ENCODE data around the gene RTL10.
"Not testable (repeated sequence)": the region's sequence is repeated elsewhere in the genome, so short reads cannot be mapped to it uniquely, and the experiment has no call there.

RTL10 gene

DNA sequence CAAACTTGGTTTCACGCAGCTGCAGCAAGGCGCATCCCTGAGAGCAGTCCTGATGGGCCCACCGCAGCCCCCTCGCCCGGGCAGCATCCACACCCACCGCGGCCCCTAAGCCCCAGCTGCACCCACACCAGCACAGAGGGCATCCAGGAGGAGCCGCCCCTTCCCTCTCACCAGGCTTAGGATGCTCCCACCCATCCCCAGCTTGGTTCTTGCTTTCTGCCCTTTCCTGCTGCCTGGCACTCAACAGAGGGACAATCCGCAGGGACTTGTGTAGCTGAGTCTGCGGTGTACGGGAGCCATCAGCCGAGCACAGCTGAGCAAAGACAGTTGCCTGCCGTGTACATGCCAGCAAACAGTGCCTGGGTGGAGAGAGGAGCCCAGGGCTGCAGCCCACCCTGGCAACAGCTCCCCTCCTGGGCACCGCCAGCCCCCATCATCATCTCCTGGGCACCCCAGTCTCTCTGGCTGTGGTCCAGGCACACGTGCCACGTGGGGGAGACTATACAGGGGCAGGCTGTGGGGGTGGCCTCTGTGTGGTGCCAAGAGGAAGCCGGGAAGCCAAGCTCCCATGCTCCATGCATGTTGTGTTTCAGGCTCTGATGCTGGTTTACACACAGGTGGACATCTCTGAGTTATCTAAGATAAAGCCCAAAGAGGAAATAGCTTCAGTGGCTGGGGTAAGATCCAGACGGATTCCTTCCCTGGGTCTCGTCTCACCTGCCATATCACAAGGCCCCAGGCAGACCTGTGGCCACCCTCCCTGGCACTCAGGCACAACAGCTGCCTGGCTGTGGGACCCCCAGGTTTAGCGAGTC lies 36.0 kb upstream of the RTL10 start:
- DNase-seq (ENCODE audit: insufficient read length, low spot score) (no peak), FAIRE-seq (no peak)

DNA sequence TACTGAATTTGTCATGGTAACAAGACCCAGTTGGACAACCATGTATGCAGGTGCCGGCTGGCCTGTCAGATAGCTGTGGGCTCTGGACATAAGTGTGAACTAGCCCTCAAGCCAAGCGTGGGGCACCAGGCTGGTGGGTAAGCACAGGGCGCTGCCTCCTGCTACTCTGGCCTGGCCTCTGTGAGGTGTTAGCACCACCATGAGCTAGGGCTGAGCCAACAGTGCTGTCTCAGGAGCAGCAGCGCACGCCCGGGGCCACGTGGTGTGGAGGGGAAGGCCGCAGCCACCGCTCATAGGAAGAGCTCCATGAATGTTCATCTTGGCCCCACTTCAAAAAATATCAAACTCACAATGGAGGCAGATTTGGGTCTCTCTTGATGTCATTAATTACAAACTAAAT lies 35.3 kb upstream of the RTL10 start:
- DNase-seq (ENCODE audit: insufficient read length, low spot score) (no peak), FAIRE-seq (no peak)

DNA sequence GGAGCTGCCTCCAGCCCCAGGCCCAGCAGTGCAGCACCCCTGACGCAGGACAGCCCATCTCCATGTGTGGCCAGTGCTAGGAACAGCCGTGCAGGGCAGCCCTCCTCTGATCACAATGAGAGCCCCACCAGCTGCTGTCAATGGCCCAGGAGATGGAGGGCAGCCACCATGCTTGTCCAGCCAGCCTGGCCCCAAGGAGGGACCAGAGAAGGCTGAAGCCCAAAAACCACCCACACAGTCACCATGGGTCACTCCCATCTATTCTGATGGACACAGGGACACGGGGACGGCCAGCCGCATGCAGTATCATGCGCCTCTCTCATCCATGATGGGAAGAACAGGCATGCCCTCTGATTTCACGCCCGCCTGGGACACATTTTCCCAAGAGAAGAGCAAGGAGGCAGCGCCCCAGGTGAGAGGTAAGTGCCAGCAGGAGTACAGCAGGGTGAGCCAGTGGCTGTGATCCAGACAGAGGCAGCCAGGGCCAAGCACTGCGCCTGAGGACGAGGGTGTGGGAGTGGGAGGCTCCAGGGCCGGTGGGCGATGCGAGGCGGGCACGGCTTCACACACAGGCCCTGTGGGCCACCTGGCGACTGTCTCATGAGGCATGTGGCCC lies 33.6 kb upstream of the RTL10 start:
- FAIRE-seq (no peak), DNase-seq (ENCODE audit: insufficient read length, low spot score) (no peak)

DNA sequence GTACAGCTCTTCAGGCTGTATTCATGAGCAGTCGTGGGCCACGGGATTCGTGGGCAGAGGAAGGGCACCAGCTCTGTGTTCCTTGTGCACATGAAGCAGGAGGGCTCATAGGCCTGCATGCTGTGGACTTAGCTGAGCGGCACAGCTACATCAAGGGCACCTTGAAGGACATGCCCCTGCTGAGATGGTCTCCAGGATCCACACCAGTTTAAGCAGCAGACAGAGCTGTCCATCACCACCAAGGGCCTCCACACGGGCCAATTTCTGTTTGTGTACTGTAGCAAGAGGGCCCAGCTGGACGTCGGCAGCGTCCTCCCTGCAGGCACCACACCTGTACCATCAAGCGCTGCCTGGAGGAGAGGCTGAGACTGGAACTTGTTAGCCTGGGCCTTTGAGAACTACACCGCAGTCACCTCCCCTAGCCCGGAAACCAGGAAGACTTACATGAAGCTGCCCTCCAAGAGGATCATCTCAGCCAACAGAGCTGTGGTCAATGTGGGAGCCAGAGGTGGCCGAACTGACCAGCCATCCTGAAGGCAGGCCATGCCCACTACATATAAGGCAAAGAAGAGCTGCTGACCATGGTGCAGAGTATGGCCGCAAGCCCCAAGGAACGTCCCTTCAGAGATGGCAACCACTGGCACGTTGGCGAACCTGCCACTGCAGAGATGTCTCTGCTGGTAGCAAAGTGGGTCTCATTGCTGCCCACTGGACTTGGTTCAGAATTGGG lies 32.7 kb upstream of the RTL10 start:
- no peak for DNase-seq (ENCODE audit: insufficient read length, low spot score)
- FAIRE-seq, result no peak

DNA sequence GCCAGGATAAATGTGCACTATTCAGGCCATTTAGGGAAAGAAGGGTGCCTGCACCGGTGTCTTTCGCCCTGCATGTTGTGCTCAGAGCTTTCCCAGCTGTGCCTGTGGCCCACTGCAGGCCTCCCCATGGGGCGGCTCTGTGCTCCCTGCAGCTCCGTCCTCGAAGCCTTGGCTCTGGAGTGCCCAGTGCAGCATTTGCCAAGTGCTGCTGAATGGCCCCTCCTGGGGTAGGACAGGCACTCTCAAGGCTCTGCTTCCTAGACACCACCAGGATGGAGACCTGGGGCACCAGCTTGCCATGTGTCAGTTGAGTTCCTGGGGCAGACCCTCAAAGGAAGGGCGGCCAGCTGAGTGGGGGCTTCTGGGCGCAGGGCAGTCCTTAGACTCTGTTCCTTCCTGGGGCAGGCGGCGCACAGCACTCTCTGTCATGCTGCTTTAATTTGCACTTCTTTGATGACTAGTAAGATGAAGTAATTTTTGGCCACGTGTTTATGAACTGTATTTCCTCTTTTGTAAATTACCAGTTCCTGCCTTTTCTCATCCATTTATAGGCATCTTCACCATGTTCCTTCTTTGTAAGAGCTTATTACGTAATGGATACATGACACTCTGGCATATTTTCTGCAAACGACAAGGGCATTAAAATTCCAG lies 32.1 kb upstream of the RTL10 start:
- no peak for FAIRE-seq

DNA sequence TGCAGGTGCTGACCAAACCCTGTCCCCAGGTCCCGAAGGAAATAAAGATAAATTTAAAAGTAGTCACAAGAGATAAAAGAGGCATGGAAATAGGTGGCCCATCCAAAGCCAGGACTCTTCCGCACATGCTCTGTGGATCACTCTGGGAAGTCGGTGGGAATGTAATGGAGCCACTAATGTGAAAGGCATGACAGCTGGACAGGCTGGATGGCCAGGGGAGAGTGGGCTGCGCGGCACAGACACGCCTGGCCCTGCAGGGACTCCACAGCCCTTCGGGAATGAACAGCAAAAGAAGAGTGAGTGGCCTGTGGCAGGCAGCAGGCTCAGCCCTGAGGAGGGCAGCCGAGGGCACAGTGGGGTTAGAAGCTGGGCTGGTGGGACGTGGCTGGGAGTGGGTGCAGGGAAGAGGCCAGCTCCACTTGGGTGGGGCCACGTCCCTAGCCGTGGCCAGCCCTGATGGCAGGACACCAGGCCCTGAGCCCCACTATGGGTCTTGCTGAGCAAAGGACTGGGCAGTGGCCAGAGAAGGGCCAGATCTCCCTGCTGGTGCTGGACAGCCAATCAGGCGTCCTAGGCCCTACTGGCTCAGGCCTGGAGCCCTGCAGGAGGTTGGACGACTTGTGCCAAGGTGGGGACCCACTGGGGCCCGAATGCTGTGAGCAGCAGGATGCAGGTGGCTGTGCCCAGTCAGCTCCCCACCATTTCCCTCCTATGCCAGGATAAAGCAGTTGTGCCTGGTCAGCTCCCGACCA lies 31.3 kb upstream of the RTL10 start:
- DNase-seq (ENCODE audit: insufficient read length, low spot score) (no peak), FAIRE-seq (no peak)

More for the DNA sequence above, 32.1 kb upstream of the RTL10 start:
- no peak for DNase-seq (ENCODE audit: insufficient read length, low spot score)

DNA sequence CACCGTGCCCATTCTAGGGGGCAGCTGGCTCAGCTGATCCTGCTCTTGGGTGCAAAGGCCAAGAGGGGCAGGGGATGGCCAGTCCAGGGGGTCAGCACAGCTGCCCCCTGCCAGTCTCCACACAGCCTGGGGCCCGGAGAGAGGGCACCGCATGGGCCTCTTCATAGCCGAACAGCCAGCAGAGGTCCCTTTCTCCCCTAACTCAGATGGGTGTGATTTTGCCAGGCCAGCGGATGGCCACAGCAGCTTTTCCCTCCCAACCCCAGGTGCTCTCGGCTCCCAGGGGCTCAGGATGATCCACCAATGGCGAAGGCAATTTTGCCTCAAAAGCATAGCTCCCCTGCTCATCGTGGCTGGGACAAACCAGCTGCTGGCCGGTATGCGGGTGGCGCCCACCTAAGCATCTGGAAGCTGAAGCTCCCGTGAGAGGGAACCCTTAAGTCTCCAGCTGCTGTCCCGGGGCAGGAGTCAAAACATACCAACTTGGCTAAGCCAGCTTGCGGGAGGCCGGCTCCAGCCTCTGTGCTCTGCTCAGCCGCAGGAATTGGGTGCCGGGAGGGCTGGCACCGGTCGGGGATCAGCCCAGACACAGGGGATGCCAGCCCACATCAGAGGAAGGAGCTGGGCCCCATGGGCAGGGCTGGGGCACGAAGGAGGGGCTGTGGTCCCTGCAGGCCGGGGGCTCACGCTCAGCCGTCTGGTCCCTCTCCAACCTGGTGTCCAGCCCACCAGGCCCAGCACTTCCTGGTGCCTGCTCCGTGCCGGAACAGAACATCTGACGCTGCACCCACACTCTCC lies 30.5 kb upstream of the RTL10 start:
- DNase-seq (ENCODE audit: insufficient read length, low spot score), result no peak
- no peak for FAIRE-seq

DNA sequence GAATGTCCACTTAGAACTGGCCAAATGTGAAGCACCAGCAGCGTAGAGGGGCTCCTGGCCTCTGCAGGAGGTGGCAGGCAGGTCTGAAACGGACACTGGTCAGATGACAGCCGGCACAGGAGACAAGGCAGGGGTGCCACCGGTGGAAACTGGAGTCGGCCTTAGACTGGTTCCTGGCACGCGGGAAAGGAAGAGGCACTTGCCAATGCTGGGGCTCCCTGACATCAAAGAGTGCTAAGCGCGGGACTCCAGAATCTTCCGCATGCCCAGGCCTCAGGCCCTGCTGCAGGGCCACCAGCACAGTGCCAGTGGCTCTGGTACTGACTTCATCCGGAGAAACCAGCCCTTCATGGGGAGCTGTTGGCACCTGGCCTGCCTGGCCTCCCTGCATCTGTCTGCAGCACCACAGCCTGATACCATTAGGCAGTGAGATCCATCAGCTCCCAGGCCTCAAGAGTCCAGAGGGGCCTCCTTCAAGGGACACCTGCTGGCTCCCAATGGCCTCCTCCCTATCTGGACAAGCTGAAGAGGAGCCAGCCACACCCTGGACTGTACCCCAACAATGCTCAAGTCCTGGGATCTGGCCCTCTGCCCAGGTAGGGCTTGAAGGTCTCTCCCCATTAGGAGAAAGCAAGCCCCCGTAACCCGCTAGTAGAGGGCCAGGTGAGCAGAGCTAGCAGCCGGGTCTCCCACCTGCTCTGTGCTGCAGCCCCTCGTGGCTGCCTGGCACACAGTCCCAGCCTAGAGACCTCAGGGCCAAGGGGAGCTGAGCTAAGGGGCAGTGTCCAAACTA lies 29.7 kb upstream of the RTL10 start:
- no peak for DNase-seq (ENCODE audit: insufficient read length, low spot score)
- no peak for FAIRE-seq

DNA sequence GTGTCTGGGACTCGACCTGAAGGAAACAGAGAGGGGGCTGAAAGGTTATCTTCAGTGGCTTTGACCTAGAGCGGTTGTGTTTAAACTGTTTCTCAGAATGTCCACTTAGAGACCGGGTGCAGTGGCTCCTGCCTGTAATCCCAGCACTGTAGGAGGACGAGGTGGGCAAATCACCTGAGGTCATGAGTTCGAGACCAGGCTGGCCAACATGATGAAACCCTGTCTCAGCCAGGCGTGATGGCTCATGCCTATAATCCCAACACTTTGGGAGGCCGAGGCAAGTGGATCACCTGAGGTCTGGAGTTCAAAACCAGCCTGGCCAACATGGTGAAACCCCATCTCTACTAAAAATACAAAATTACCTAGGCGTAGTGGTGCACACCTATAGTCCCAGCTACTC lies 28.8 kb upstream of the RTL10 start:
- DNase-seq (ENCODE audit: insufficient read length, low spot score); FAIRE-seq: not testable (repeated sequence)

DNA sequence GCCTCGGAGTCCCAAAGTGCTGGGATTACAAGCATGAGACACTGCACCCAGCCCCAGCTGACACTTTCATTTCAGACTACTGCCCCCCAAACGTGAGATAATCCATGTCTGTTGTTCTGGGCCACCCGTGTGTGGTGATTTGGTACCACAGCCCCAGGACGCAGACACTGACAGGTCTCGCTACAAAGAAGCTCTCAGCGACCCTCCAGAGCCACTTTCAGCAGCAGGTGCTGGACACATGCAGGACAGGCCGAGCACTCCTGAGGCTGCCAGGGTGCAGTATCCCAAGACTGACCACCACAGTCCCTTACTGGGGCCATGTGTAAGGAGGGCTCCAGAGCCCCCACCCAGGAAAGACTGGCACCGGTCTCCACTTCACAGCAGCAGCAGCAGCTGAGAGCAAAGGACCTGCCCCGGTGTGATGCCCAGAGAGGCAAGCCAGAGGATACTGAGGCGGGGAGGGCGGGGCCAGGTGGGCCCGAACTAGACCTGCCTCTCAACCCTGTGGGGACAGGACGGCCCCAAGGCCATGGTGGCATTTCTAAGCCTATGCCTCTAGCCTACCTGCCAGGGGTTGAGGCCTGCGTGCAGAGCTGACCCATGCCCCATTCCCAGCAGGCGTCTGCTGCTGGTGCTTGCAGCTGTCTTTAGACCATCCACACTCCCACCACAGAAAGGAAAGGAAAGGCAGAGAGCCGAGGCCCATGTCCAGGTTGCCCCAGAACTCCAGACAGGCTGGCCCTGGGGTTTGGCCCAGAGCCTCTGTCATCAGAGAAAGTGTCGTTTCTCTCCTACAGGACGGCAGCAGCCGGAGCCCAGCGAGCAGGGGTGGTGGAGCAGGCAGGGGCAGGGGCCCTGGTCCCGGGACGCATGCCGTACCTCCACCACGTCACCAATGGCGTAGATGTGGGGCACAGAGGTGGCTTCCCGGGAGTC lies 28.0 kb upstream of the RTL10 start:
- no peak for DNase-seq (ENCODE audit: insufficient read length, low spot score)
- FAIRE-seq, result no peak

DNA sequence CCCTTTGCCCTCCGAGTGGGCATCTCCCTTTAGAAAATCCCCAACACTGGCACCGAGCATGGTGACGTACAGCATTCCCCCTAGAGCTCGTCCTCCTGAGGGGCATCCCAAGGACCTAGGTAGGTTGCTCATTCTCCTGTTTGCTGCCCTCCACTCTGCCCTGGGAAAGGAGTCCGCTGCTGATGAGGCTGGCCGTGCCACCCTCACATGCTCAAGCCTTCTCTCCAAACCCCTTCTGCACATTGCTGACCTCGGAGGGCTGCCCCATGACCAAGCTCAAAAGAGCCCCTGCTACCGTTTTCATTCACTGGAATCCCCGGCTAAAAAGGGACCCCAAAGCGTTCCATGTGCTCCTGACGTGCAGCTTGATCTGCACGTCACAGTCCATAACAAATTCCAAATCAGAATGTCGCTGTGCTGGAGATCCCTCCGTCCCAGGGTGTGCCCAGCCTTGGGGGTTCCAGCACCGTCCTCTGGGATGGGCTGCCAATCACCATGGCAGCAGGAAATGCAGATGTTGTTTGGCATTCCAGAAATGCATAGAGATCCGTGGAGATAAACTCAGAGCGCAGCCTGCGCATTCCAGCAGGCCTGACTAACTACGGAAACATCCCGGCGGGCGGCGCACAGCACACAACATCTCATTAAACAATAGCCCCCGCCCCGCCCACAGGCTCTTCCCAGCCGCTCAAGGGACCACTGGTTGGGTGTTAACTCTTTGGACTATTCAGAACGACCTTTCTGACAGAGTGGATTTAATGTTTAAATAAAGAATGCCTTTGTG lies 26.3 kb upstream of the RTL10 start:
- no peak for DNase-seq (ENCODE audit: insufficient read length, low spot score)
- FAIRE-seq, result no peak

DNA sequence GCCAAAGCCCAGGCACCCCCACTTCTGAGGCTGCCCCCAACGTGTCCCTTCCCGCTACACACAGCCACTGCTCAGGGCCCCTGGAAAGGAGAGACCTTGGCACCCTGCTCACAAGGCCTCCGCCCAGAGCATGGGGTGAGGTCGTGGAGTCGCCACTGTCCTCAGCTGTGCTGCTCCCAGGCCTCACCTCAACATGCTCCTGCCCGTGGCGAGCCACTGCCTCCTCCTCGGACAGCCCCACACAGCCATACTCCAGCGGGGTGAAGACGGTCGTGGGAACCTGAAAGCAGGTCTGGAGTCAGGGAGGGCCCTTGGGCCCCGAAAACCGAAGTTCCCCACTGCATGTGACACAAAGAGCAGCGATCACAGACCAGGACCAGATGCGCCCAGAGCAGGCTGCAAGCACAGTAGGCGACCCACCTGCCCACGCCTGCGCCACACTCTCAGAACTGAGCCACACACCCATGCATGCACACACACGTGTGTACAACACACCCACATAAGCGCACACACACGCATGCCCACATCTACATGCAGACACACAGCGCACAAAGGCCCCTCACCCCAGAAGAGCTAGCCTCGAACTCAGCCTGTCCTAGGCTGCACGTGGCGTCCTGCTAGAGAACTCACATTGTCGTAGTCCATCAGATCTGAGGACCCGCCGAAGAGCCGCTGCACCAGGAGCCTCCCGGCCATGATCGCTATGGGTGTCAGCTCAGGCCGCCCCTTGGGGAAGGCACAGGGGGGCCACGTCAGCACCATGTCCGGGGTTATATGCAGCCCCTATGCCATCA lies 25.5 kb upstream of the RTL10 start:
- DNase-seq (ENCODE audit: insufficient read length, low spot score) (no peak), FAIRE-seq (no peak)

DNA sequence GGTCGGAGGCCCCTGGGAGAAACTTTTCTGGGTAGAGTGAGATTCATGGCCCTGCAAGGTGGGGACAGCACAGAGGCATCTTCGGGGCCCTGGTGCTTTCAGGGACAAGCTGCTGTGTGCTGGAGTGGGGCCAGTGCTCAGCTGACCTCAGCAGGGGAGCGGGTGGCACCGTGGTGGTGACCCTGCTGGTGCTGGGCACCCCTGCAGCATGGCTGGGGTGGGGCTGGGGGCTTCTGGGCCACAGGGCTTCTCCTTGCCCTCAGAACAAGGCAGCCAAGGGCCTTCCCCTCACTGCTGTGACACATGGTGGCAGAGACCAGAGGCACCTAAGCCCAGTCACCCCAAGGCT lies 24.9 kb upstream of the RTL10 start:
- DNase-seq (ENCODE audit: insufficient read length, low spot score) (no peak), FAIRE-seq (no peak)

DNA sequence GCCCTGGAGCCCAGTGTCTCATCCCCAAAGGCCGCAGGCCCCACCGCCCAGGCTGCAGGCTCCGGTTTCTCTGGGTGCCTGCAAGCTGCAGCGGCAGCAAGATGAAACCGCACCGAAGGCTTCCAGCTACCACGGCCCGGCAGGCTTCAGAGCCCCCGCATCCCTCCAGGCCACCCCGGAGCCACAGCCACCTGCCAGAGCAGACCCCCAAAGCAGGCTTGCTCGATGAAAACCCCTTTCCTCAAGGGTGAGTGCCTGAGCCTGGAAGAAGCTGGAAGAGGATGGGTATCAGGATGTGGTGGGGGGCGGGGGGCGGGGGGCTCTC lies 24.5 kb upstream of the RTL10 start:
- no peak for DNase-seq (ENCODE audit: insufficient read length, low spot score)
- FAIRE-seq, result no peak

DNA sequence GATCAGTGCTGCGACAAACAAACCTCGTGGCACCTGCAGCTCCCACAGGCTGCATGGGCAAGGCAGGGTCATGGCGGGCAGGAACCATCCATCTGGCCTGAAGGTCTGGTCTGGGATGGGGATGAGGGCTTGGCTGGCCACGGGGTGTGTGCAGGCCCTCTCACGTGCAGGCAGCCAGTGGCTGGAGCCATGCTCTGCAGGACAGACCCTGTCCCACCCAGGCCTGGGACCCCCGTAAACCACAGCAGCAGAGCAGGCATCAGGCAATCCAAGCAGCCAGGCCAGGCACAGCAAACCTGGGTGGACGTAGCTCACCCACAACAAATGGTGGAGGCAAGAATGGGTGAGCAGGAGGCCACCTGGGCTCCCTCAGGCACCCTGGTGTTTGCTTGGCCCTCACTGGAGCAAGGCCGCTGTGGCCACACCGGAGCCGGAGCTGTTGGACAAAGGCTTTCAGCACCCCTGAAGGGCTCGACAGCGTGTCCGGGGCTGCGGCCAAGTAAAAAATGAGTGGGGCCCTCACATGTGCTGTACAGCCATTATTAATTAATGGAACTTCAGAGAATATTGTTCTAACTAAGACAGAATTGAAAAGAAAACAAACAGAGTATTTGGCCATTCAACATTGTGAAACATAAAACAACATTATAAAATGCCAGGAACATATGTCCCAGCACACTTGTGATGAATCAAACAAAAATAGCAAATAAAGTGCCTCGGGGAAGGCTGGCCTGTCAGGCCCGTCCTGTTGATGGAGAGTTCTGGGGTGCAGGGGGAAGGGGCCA lies 24.0 kb upstream of the RTL10 start:
- FAIRE-seq (no peak), DNase-seq (ENCODE audit: insufficient read length, low spot score) (no peak)
